ENCODE measurements around the gene ZNF697.
A peak's percentile ranks its signal among the peaks of the same experiment; 100 is the strongest.
"Not testable (repeated sequence)": the region's sequence is repeated elsewhere in the genome, so short reads cannot be mapped to it uniquely, and the experiment has no call there.

Gene ZNF697

GRCh38 chr1:119626841-119627240 is 21.2 kb downstream of the ZNF697 start:
- no peak for DNase-seq

GRCh38 chr1:119626011-119626545 is 22.0 kb downstream of the ZNF697 start:
- no peak for DNase-seq

DNA sequence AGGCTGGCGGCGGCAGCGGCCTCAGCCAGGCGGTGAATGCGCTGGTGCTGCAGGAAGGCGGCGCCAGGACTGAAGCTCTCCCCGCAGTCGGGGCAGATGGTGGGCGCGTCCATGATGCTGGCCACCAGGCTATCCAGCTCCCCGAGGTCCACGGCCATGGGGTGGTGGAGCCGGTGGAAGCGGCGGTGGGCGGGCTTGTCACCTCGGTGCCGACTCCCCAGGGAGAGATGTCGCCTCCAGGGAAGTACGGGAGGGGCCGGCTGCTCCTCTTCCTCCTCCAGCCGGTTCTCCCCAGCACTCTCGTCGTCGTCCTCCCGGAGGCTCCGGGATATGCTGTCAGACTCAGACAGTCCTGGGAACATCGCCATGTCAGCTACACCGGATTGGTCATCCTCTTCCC is 24.4 kb downstream of the ZNF697 start:
- DNase-seq, result no peak

GRCh38 chr1:119623193-119623515 is 24.9 kb downstream of the ZNF697 start:
- no peak for DNase-seq

- no peak for DNase-seq
Observed at GRCh38 chr1:119622311-119623192, 25.5 kb downstream of the ZNF697 start.

DNA sequence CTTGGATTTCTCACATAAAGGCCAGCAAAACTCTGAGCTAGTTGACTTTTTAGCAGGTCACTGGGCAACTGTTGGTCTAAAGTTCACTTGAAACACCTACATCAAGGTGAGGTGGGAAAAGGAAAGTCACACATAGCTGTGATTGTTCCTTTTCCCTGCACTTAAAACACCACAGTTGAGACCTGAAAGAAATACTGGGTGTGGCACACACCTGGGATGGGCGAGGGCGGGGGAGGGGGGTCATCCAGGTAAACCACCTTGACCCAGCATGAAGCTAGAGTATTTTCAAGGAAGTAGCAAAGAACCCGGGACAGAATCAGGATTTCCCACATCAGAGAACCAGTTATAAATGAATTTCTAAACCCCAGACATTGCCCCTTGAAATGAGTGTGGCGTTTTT is 26.4 kb downstream of the ZNF697 start:
- no peak for DNase-seq

DNA sequence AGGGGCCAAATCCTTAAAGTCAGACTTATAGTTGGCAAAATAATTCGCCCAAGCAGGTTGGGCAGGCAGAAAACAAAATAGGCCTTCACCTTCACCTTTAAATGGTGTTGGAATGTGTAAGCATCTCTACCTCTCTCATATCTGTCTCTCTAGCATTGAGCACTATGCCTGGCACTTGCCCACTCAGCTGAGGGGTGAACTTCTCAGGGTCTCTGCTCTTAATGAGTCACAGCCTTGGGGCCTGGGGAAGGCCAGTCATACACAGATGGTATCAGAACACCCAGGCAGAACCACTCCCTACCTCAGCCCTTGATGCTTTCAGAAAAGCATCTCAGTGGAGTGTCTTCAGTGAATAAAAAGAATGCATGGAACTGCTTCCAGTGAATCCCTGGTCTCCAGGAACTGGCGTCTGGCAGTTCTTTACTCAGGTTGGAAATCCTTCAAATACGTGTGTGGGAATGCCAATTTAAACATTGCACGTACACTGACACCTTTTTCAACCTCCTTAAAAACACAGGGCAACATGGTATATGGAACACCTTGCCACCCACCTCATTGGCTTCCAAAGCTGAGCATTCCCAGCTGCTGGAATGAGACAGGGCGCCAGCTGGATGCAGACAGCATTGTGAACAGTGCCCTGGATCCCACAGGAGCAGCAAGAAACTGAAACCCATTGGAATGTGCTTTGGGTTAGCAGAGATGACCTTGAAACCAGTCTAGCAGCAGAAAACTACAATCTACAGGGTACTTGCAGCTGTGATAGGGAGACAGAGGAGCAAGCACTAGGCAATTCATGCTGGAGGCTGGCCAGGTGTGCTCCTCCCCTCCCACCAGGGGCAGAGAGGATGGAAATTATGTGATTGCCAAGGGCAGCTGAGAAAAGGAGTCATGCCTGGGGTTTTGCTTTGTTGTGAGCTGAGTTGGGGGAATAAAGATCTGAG is 30.0 kb downstream of the ZNF697 start:
- DNase-seq, result no peak

DNA sequence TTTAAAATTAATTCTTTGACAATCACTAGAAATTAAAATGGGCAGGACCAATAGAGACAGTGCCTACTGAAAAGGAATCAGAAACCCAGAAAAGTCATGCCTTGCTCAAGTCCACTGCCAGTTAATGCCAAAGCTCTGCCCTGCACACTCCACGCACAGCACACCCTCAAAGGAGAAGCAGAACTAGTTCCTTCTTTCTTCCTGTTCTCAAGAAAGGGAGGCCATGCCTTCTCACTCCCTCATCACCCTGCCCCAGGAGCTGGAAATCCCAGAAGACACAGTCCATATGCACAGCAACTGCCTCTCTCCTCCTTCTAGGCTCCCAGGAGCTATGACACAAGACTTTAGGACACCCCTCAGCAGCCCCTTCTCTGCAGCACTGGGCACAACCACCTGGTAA is 31.3 kb downstream of the ZNF697 start:
- DNase-seq, result peak; percentile 49

GRCh38 chr1:119615100-119615499 is 33.0 kb downstream of the ZNF697 start:
- not testable (repeated sequence) for DNase-seq

DNA sequence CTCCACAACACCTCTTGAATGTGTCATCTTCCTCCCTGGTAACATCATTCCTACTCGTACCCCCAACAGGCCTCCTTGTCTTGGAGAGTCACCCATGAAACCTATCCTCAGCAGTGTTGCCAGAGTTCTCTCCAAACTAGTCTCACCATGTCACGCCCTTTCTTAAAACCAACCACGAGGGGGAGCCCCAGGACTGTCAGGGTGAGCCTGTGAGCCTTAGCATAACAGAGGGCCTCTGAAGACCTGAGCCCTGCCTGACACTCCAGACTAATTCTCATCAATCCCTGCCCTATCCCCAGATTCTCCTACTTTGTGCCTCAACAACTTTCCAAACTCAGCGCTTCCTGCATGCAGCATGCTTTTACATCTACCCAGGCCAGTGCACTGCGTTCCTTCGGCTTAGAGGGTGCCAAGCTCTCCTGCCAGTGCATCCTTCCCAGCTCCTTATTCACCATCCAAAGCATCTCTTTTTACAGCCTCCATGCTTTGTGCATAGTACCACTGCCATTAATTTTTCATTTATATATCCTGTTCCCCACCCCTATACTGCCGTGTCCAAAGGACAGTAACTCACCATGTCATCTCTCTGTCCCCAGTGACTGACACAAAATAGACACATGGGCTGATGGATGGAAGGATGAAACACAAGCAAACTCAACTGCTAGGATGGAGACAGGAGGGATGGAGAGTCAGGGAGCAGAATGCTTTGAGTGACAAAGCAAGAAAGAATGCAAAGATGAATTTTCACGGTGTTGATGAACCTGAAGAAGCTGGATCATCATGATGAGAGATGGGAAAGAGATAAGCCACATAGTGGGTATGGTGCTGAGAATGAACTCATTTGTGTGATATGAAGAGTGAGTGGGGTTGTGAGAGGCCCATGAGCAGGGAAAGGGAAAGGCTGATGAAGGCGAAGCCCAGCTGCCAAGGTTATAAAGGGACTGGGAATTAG is 34.0 kb downstream of the ZNF697 start:
- peak; percentile 65 for DNase-seq

DNA sequence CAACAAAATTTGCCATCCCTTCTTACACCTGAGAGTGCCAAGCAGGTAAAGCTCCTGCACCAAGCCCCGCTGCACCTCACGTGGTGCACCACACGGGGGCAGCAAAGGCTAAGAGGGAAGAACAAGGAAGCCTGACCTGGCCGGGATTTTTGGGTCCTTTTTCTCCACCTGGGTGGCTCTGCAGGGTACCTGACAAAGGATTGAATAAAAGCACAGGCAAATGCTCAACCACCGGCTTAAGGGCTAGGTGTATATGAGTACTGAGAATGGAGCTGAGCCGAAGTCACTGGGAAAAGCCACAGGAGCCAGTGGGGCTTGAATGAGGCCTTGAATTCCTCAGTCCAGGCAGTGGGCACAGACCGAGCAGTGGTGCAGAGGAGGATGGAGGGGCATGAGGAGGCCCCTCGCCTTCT is 36.4 kb downstream of the ZNF697 start:
- DNase-seq, result peak; percentile 24

DNA sequence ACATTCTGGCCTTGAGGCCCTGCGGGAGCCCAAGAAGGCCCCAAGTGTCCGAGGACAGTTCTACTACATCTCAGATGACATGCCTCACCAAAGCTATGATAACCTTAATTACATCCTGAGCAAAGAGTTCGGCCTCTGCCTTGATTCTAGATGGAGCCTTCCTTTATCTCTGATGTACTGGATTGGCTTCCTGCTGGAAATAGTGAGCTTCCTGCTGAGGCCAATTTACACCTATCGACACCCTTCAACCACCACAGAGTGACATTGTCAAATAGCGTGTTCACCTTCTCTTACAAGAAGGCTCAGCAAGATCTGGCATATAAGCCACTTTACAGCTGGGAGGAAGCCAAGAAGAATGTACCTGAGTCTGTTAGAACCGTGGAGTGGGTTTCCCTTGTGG is 39.2 kb downstream of the ZNF697 start:
- DNase-seq, result not testable (repeated sequence)

DNA sequence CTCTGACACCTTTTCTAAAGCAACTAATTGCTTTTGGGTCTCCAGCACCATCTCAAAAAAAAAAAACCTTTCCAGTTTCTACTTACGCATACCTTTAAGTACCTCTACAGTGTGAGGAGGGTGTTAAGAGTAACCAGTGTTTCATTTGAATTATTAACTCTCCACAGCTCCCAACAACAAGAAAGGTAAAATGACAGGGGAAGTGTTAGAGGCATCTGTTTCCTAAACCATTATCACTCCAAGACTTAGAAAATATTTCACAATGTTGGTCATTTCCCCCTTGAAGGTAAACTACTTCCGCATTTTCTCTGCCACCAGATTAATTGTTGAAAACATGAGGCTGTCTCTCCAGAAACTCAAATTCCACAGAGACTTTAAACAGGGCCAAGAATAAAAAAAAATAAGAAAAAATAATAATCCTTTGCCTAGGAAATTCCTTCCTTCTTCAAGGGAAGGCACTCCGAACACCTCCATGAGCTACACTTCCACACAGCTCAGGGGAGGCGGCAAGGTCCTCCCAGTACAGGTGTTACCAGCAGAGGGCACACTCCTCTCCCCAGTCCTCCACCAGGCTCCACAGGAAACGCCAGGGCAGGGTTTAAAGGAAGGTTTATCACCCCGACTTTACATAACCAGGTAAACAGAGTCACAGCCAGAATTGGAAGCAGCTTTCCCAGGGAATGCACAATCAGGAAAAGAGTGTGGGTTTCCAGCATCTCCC is 40.8 kb downstream of the ZNF697 start:
- DNase-seq, result peak; percentile 70

GRCh38 chr1:119606394-119606793 is 41.7 kb downstream of the ZNF697 start:
- DNase-seq, result no peak

GRCh38 chr1:119605686-119606085 is 42.4 kb downstream of the ZNF697 start:
- DNase-seq, result no peak

- not testable (repeated sequence) for DNase-seq
Observed at GRCh38 chr1:119605080-119605479, 43.0 kb downstream of the ZNF697 start.

GRCh38 chr1:119603695-119604094 is 44.4 kb downstream of the ZNF697 start:
- DNase-seq, result no peak

DNA sequence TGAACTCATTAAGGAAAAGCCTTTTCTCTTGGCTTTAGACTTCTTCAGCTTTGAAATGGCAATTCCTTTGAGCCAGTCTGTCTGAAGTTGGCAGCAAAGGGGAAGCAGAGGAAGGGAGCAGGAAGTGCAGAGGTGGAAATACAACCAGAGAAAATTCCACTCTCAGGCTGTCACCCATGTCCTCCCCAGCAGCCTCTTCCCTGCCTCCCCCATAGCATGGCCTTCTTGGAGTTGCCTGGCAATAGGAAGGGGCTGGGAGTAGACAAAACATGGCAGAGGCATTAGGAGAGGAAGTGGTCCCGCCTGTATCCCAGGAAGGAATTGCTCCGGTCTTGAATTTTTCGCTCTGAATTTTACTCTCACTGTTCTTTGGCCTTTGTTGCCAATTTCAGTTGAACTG is 44.8 kb downstream of the ZNF697 start:
- DNase-seq, result not testable (repeated sequence)

- not testable (repeated sequence) for DNase-seq
Observed at GRCh38 chr1:119602789-119603188, 45.3 kb downstream of the ZNF697 start.

- no peak for DNase-seq
Observed at GRCh38 chr1:119602169-119602568, 45.9 kb downstream of the ZNF697 start.

GRCh38 chr1:119600976-119601375 is 47.1 kb downstream of the ZNF697 start:
- DNase-seq, result no peak

- DNase-seq, result no peak
Observed at GRCh38 chr1:119600561-119600960, 47.5 kb downstream of the ZNF697 start.
